Endodermal cell (in vitro differentiated cells): ENCODE data around the gene SEC14L1. TPM values are rescaled to one million over a fixed set of nuclear protein-coding genes. Genes with fewer than 3 reads are reported as not detected.

Experiments
- DNase-seq: peaks from one replicate; pipeline ENCODE4 v3.0.0-alpha.2; 2017
- H3K27ac ChIP-seq: 2 replicates; pipeline ENCODE4 v1.5.1; 2013; ENCODE audit warnings: mild to moderate bottlenecking, low read depth, low read length, moderate library complexity
- H3K27me3 ChIP-seq: 2 replicates; pipeline ENCODE4 v1.6.1; 2013; ENCODE audit warnings: mild to moderate bottlenecking, low read length, moderate library complexity; ENCODE audit not compliant: insufficient read depth, control insufficient read depth, poor library complexity, severe bottlenecking
- H3K36me3 ChIP-seq: 2 replicates; pipeline ENCODE4 v1.7.0; 2013; ENCODE audit warnings: mild to moderate bottlenecking, low read length, moderate library complexity; ENCODE audit not compliant: control insufficient read depth, insufficient read depth
- H3K4me1 ChIP-seq: one replicate; pipeline ENCODE4 v1.7.0; 2013; ENCODE audit warnings: low read length; ENCODE audit not compliant: control insufficient read depth, insufficient read depth
- H3K4me3 ChIP-seq: 2 replicates; pipeline ENCODE4 v1.5.1; 2013; ENCODE audit warnings: mild to moderate bottlenecking, low read length, moderate library complexity
- H3K9ac ChIP-seq: 2 replicates; pipeline ENCODE4 v1.6.1; 2013; ENCODE audit warnings: mild to moderate bottlenecking, low read length, moderate library complexity; ENCODE audit not compliant: poor library complexity, severe bottlenecking; ENCODE audit errors: extremely low read depth
- H3K9me3 ChIP-seq: 2 replicates; pipeline ENCODE4 v1.6.1; 2013; ENCODE audit warnings: mild to moderate bottlenecking, low read length, moderate library complexity; ENCODE audit not compliant: control insufficient read depth
- H3K27ac Mint-ChIP-seq: 2 replicates; pipeline ENCODE4 v1.8.0; 2020; ENCODE audit warnings: mixed read lengths
- H3K27me3 Mint-ChIP-seq: 2 replicates; pipeline ENCODE4 v1.8.0; 2021; ENCODE audit warnings: mild to moderate bottlenecking, mixed read lengths; ENCODE audit not compliant: insufficient read depth
- H3K36me3 Mint-ChIP-seq: 2 replicates; pipeline ENCODE4 v1.8.0; 2020; ENCODE audit warnings: low read depth, mixed read lengths
- H3K4me1 Mint-ChIP-seq: 2 replicates; pipeline ENCODE4 v1.8.0; 2020; ENCODE audit warnings: mixed read lengths
- H3K4me3 Mint-ChIP-seq: 2 replicates; pipeline ENCODE4 v1.8.0; 2020; ENCODE audit warnings: mild to moderate bottlenecking, moderate library complexity, mixed read lengths
- H3K9me3 Mint-ChIP-seq: 2 replicates; pipeline ENCODE4 v1.8.0; 2020; ENCODE audit warnings: mild to moderate bottlenecking, mixed read lengths
- CTCF ChIP-seq: fragments of 200-600 bp; sonication (generic); conservative IDR thresholded peaks from 2 replicates; pipeline ENCODE4 v1.5.0; 2021; ENCODE audit warnings: antibody characterized with exemption, mild to moderate bottlenecking
- WGBS, 2 experiments: methylation state at CpG; one replicate each; pipeline versions ENCODE4 v1.1.5 to v1.1.7; 2013; ENCODE audit warnings: missing lambda C conversion rate in 2 of 2, mixed read lengths in 1 of 2; ENCODE audit not compliant: insufficient coverage in 1 of 2, insufficient read length in 1 of 2; 5-methylcytosine and 5-hydroxymethylcytosine counted together
- total RNA-seq, 2 donors: library from RNA; stranded (reverse); fragmentation: NEBNext Ultra II Directional in 1 of 2; extraction: Animal tissue kit (Norgen Biotek cat#: 25700) in 1 of 2; gene quantifications; 2 replicates in 1 of 2; 3 replicates in 1 of 2; pipeline ENCODE4 v1.2.1, GENCODE V29; 2021

The SEC14L1 gene
- total RNA-seq, 2 donors from 2014 or later = 77.0 to 87.4 TPM

GRCh38 chr17:77210331-77210730, 69.6 kb downstream of the SEC14L1 start:
- no peaks in the 10 kb centered on the region for H3K9me3 ChIP-seq
- peaks cover 2% of the 10 kb centered on the region for H3K4me1 Mint-ChIP-seq
- H3K27me3 Mint-ChIP-seq = no peaks in the 10 kb centered on the region
- DNase-seq = no peak
- no peaks in the 10 kb centered on the region for H3K27me3 ChIP-seq
- H3K4me1 ChIP-seq = no peaks in the 10 kb centered on the region
- H3K27ac ChIP-seq = no peak overlapping the region
- no peak overlapping the region for H3K4me3 Mint-ChIP-seq
- H3K4me3 ChIP-seq = no peak overlapping the region
- H3K36me3 ChIP-seq = peaks cover 67% of the 10 kb centered on the region
- H3K27ac Mint-ChIP-seq = peak overlapping the region; percentile 52
- no peak overlapping the region for H3K9ac ChIP-seq
- WGBS, 2 experiments = 92 to 97% methylated on average over 6 to 7 of the region's 7 CpGs
- H3K36me3 Mint-ChIP-seq = peaks cover 70% of the 10 kb centered on the region
- no peak for TF ChIP-seq CTCF
- no peaks in the 10 kb centered on the region for H3K9me3 Mint-ChIP-seq

- H3K27ac ChIP-seq = no peak overlapping the region
- H3K27ac Mint-ChIP-seq = peak overlapping the region; percentile 52
Measured at GRCh38 chr17:77210946-77211541, 70.3 kb downstream of the SEC14L1 start.

DNA sequence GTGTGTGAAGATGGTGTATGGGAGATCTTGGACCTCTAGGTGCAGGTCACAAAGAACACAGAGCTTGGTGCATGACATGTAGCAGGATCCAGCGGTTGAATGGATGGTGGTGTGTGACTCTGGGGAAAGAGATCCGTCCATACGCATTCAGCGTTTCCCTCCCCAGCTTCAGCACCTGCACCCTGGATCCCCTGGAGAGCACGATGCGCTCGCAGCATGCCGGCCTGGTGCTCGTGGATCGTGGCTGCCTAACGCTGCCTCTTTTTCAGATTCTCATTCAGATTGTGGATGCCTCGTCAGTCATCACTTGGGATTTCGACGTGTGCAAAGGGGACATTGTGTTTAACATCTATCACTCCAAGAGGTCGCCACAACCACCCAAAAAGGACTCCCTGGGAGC, 70.9 kb downstream of the SEC14L1 start:
- Mint-ChIP-seq H3K9me3 (no peaks in the 10 kb centered on the region), H3K4me1 (peaks cover 2% of the 10 kb centered on the region), H3K27ac (no peak overlapping the region), H3K36me3 (peaks cover 65% of the 10 kb centered on the region), H3K4me3 (no peak overlapping the region), H3K27me3 (no peaks in the 10 kb centered on the region)
- no peaks in the 10 kb centered on the region for H3K27me3 ChIP-seq
- H3K9ac ChIP-seq = no peak overlapping the region
- TF ChIP-seq CTCF = no peak
- H3K27ac ChIP-seq = no peak overlapping the region
- H3K9me3 ChIP-seq = no peaks in the 10 kb centered on the region
- no peaks in the 10 kb centered on the region for H3K4me1 ChIP-seq
- H3K36me3 ChIP-seq = peaks cover 60% of the 10 kb centered on the region
- 93 to 99% methylated on average over 11 to 15 of the region's 15 CpGs for WGBS, 2 experiments
- DNase-seq = no peak
- H3K4me3 ChIP-seq = no peak overlapping the region

More at GRCh38 chr17:77210946-77211541, 70.3 kb downstream of the SEC14L1 start:
- Histone ChIP-seq H3K4me3 (no peak overlapping the region), H3K9ac (no peak overlapping the region), H3K36me3 (peaks cover 66% of the 10 kb centered on the region), H3K27me3 (no peaks in the 10 kb centered on the region), H3K4me1 (no peaks in the 10 kb centered on the region), H3K9me3 (no peaks in the 10 kb centered on the region)
- peaks cover 67% of the 10 kb centered on the region for H3K36me3 Mint-ChIP-seq
- WGBS, 2 experiments = 88 to 91% methylated on average over 13 to 22 of the region's 22 CpGs
- no peak for DNase-seq
- H3K4me1 Mint-ChIP-seq = peaks cover 2% of the 10 kb centered on the region
- no peaks in the 10 kb centered on the region for H3K27me3 Mint-ChIP-seq
- no peaks in the 10 kb centered on the region for H3K9me3 Mint-ChIP-seq
- TF ChIP-seq CTCF = no peak
- H3K4me3 Mint-ChIP-seq = no peak overlapping the region
